Stimulated activated naive CD8-positive, alpha-beta T cell treated with anti-CD3 and anti-CD28 coated beads, Interleukin-15, Interleukin-2, amounts not matched to agents 100 U/mL and 50 U/mL, for 24 hours (primary cell): ENCODE data around the gene N4BP2L2.
A peak's percentile ranks its signal among the peaks of the same experiment; 100 is the strongest.

Experiments used
- ATAC-seq: fragments of 150-1000 bp; cut with Tn5 transposase; one replicate; pipeline ENCODE4 v1.10.0; 2021
- DNase-seq: peaks from one replicate; pipeline ENCODE4 v3.0.0; 2021

The N4BP2L2 gene

GRCh38 chr13:32426191-32426989, 112.2 kb downstream of the N4BP2L2 start:
- peak; percentile 43 for DNase-seq

GRCh38 chr13:32425158-32425557, 113.4 kb downstream of the N4BP2L2 start:
- DNase-seq, result no peak
- no peak for ATAC-seq

More at GRCh38 chr13:32426191-32426989, 112.2 kb downstream of the N4BP2L2 start:
- ATAC-seq, result peak; percentile 51

GRCh38 chr13:32423592-32423991, 115.0 kb downstream of the N4BP2L2 start:
- no peak for DNase-seq
- ATAC-seq, result no peak

GRCh38 chr13:32419862-32420261, 118.7 kb downstream of the N4BP2L2 start:
- DNase-seq (no peak), ATAC-seq (no peak)

GRCh38 chr13:32417995-32418394, 120.6 kb downstream of the N4BP2L2 start:
- ATAC-seq (no peak), DNase-seq (no peak)

- ATAC-seq (peak; percentile 71), DNase-seq (no peak)
Observed at GRCh38 chr13:32415019-32415418, 123.6 kb downstream of the N4BP2L2 start.

- DNase-seq, result no peak
- ATAC-seq, result no peak
Observed at GRCh38 chr13:32414580-32414979, 124.0 kb downstream of the N4BP2L2 start.

GRCh38 chr13:32413284-32413683, 125.3 kb downstream of the N4BP2L2 start:
- DNase-seq (no peak), ATAC-seq (no peak)

GRCh38 chr13:32409561-32410421, 128.8 kb downstream of the N4BP2L2 start:
- DNase-seq (no peak), ATAC-seq (no peak)

GRCh38 chr13:32409001-32409313, 129.6 kb downstream of the N4BP2L2 start:
- no peak for ATAC-seq
- DNase-seq, result no peak

GRCh38 chr13:32408296-32409000, 130.1 kb downstream of the N4BP2L2 start:
- ATAC-seq (no peak), DNase-seq (no peak)

GRCh38 chr13:32407854-32408253, 130.7 kb downstream of the N4BP2L2 start:
- ATAC-seq (no peak), DNase-seq (no peak)

GRCh38 chr13:32403108-32403507, 135.5 kb downstream of the N4BP2L2 start:
- DNase-seq (no peak), ATAC-seq (no peak)

- ATAC-seq (no peak), DNase-seq (no peak)
Observed at GRCh38 chr13:32391101-32391619, 147.4 kb downstream of the N4BP2L2 start.

GRCh38 chr13:32390484-32390883, 148.1 kb downstream of the N4BP2L2 start:
- no peak for ATAC-seq
- DNase-seq, result no peak

- no peak for DNase-seq
- ATAC-seq, result peak; percentile 71
Observed at GRCh38 chr13:32390048-32390447, 148.5 kb downstream of the N4BP2L2 start.

GRCh38 chr13:32385410-32385809, 153.2 kb downstream of the N4BP2L2 start:
- DNase-seq (no peak), ATAC-seq (no peak)

GRCh38 chr13:32384702-32385101, 153.9 kb downstream of the N4BP2L2 start:
- DNase-seq (no peak), ATAC-seq (no peak)

- no peak for ATAC-seq
Observed at GRCh38 chr13:32383836-32384618, 154.6 kb downstream of the N4BP2L2 start.

More at GRCh38 chr13:32383836-32384618, 154.6 kb downstream of the N4BP2L2 start:
- DNase-seq, result no peak
